ENCODE data around the gene GRIP2.

GRIP2 gene

DNA sequence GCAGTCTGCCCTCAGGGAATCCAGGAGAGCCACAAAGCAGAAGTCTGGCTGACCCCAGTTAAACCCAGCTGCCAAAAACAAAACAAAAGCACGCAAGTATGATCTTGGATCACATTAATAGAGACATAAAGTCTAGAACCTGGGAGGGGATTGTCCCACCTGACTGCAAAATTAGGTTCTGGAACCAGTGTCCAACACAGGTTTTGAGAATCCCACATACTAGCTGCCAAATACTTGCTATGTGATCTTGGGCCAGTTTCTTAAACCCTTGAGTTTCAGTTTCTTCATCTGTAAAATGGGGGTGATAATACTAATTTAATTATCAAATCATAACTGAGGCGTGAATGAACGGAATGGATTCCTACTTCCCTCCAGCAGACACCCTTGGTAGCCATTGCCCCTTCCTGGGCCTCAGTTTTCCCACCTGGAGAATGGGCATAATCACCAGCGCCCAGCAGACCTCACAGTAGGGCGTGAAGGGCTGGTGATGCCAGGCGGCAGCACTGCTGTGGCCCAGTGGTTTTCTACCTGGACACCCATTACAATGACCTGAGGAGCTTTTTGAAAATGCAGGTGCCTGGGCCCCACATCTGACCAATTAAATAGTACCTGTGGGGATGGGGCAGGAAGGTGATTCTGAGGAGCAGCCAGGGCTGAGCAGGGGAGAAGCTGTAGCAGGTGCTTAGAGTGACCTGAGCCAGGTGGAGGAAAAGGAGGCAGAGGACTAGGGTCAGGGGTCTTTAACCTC, 32.2 kb downstream of the GRIP2 start:
- no peak for DNase-seq
- in situ Hi-C loops (cut with HindIII; ENCODE audit: low pct_ligation_motif_present, low sequenced_read_pairs): no loop called here
- H3K27me3 ChIP-seq (replicated peaks): no peaks in the 10 kb centered on the region
- TF ChIP-seq, protein P1, sequence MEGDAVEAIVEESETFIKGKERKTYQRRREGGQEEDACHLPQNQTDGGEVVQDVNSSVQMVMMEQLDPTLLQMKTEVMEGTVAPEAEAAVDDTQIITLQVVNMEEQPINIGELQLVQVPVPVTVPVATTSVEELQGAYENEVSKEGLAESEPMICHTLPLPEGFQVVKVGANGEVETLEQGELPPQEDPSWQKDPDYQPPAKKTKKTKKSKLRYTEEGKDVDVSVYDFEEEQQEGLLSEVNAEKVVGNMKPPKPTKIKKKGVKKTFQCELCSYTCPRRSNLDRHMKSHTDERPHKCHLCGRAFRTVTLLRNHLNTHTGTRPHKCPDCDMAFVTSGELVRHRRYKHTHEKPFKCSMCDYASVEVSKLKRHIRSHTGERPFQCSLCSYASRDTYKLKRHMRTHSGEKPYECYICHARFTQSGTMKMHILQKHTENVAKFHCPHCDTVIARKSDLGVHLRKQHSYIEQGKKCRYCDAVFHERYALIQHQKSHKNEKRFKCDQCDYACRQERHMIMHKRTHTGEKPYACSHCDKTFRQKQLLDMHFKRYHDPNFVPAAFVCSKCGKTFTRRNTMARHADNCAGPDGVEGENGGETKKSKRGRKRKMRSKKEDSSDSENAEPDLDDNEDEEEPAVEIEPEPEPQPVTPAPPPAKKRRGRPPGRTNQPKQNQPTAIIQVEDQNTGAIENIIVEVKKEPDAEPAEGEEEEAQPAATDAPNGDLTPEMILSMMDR (IDR thresholded peaks at IDR 0.05; ENCODE audit: low read depth, low read length, missing control alignments): no peak
- no peaks in the 10 kb centered on the region for H3K36me3 ChIP-seq (replicated peaks)
- H3K4me3 ChIP-seq (ENCODE audit: low read depth, low read length): no peak overlapping the region
- H3K27ac ChIP-seq: no peak overlapping the region

DNA sequence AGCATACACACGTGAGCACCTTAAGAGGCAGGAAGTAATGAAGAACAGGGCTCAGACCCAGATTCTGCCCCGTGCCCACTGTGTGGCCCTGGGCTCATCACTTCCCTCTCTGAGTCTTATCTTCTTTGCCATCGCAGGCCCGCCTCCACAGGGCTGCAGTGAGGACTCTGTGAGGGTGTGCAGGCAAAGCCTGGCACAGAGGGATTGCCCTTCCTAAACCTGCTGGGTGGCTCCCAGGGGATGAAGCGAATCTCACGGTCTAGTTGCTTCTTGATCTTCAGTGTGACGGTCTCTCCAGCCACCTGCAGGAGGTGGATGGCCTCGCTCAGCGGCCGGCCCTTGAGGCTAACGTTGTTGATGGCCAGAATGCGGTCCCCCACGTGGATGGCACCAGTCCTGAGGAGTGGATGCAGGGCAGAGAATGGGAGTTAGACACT, 32.8 kb downstream of the GRIP2 start:
- H3K27me3 ChIP-seq (replicated peaks): no peaks in the 10 kb centered on the region
- H3K36me3 ChIP-seq (replicated peaks): no peaks in the 10 kb centered on the region
- H3K27ac ChIP-seq: no peak overlapping the region
- TF ChIP-seq, protein P1 (IDR thresholded peaks at IDR 0.05; ENCODE audit: low read depth, low read length, missing control alignments): no peak
- in situ Hi-C loops (cut with HindIII; ENCODE audit: low pct_ligation_motif_present, low sequenced_read_pairs): no loop called here
- no peak overlapping the region for H3K4me3 ChIP-seq (ENCODE audit: low read depth, low read length)
- no peak for DNase-seq

DNA sequence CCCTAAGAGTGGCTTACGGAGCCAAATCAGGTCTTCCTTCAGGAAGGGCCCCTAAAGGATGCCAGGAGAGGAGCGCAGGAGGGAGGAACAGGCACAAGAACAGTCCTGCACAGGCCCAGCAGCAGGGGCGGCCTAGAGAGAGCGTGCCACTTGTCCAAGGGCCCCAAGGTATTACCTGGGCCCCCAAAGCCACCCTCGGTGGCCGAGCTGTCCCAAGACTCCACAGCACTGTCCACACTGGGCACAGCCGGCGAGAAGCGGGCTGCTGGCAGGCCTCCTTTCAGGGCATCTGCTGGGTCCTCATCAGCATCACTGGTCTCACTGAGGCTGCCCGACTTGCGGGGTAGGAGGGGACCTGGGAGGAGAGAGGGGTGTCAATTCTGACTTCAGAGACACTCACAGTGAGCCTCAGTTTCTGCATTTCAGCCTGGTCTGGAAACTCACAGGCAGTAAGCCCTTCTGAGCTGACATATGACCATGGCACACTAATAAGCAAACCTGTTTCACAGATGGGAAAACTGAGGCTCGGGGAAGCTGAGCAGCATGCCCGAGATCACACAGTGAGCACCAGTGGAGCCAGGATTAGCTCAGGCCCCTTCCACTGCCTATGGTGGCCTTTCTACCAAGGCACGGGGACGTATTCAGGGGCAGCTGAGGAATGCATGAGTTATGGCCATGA, 33.4 kb downstream of the GRIP2 start:
- no peak overlapping the region for H3K4me3 ChIP-seq (ENCODE audit: low read depth, low read length)

DNA sequence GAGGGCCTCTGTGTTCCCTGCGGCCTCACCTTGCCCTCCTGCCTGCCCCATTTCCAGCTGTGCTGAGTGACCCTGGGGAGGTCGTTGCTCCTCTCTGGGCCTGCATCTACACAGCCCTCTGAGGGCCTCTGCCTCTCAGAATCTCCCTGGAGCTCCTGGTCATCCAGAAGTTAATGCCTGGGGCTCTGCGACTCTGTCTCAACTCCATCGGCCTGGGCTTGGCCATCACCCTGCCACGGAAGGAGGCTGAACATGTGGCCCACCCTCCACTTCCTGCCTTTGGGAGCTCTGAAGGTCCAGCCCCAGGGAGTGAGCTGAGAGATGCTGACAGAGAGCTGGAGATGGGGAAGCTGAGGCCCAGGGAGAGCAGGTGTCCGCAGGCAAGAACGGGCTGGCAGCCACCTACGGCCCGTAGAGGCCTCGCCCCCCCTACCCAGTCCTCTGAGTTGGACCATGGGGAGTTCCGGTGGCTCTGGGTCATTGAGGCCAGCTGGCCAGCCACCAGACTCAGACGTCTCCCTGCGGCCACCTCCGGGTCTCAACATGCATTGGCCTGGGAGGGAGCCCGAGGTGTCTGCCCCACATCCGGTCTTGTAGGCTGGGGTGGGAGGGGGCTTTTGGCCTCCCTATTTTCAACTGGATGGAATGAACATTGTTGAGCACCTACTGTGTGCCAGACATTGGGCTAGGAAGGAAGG, 34.2 kb downstream of the GRIP2 start:
- TF ChIP-seq, protein P1 (IDR thresholded peaks at IDR 0.05; ENCODE audit: low read depth, low read length, missing control alignments): no peak
- H3K4me3 ChIP-seq (ENCODE audit: low read depth, low read length): no peak overlapping the region
- no peak for DNase-seq
- no peak overlapping the region for H3K27ac ChIP-seq
- in situ Hi-C loops (cut with HindIII; ENCODE audit: low pct_ligation_motif_present, low sequenced_read_pairs): no loop called here
- H3K36me3 ChIP-seq (replicated peaks): no peaks in the 10 kb centered on the region
- no peaks in the 10 kb centered on the region for H3K27me3 ChIP-seq (replicated peaks)

More for the DNA sequence above, 33.4 kb downstream of the GRIP2 start:
- in situ Hi-C loops (cut with HindIII; ENCODE audit: low pct_ligation_motif_present, low sequenced_read_pairs): no loop called here
- no peaks in the 10 kb centered on the region for H3K27me3 ChIP-seq (replicated peaks)
- H3K27ac ChIP-seq: no peak overlapping the region
- DNase-seq: no peak
- TF ChIP-seq, protein P1 (IDR thresholded peaks at IDR 0.05; ENCODE audit: low read depth, low read length, missing control alignments): no peak
- no peaks in the 10 kb centered on the region for H3K36me3 ChIP-seq (replicated peaks)

DNA sequence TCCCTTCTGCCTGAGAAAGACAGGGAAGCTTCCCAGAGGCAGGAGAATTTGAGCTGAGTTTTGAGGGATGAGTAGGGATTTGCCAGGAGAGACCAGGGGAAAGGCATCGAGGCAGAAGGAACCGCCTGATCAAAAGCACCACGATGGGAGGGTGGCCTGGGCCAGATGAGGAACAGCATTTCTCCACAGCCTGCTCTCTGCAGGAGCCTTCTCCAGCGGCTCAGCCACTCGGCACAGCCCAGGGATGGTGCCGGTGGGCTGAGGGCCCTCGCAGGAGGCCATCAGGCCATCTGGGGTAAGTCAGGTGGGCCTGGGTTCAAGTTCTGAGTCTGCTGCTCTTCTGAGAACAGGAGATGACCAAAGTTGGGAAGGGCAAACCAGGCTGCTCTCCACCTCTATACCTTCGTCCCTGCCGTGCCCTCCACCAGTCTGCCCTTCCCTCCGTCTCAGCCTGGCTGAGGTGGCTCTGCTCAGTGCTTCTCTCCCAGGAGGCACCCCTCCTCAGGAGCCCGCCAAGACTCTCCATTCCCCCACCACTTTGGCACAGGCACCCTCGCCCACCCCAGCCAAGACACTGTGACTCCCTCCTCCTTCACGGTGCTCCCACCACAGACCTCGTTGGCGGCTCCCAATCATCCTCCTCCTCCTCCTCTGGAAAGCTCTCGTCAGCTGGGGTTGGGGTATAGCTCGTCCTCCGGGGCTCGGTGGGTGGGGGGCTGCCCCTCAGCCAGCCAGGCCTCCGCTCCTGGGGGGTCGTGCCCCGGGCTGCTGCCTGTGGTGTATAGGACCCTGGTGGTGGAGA, 34.9 kb downstream of the GRIP2 start:
- no peaks in the 10 kb centered on the region for H3K36me3 ChIP-seq (replicated peaks)
- in situ Hi-C loops (cut with HindIII; ENCODE audit: low pct_ligation_motif_present, low sequenced_read_pairs): no loop called here
- TF ChIP-seq, protein P1 (IDR thresholded peaks at IDR 0.05; ENCODE audit: low read depth, low read length, missing control alignments): no peak

More for the DNA sequence above, 34.9 kb downstream of the GRIP2 start:
- Histone ChIP-seq H3K27ac (no peak overlapping the region), H3K4me3 (ENCODE audit: low read depth, low read length) (no peak overlapping the region), H3K27me3 (replicated peaks) (no peaks in the 10 kb centered on the region)
- DNase-seq: no peak
